Uterus (tissue), 4 donors: Measurements from ENCODE around the gene CPA4. TPM values are rescaled to one million over a fixed set of nuclear protein-coding genes. Genes with fewer than 3 reads are reported as not detected.

Experiments used
- DNase-seq, 2 donors: peaks; one replicate each; pipeline ENCODE4 v3.0.0-alpha.2; 2019 to 2020
- H3K27ac ChIP-seq, 2 donors: fragments of 200-600 bp; sonication (generic); 1 replicate in 1 of 2; 2 replicates in 1 of 2; pipeline ENCODE4 v1.5.1; 2016 to 2018
- H3K27me3 ChIP-seq, 2 donors: fragments of 200-600 bp; sonication (generic); one replicate each; pipeline ENCODE4 v1.5.1; 2018 to 2019; ENCODE audit warnings: control low read depth in 1 of 2
- H3K36me3 ChIP-seq, 2 donors: fragments of 200-600 bp; sonication (generic); one replicate each; pipeline ENCODE4 v1.5.1; 2019; ENCODE audit warnings: control low read depth in 1 of 2
- H3K4me1 ChIP-seq, 2 donors: fragments of 200-600 bp; sonication (generic); one replicate each; pipeline ENCODE4 v1.5.1; 2018 to 2019; ENCODE audit warnings: control low read depth in 1 of 2
- H3K4me3 ChIP-seq, 2 donors: fragments of 200-600 bp; sonication (generic); 1 replicate in 1 of 2; 2 replicates in 1 of 2; pipeline ENCODE4 v1.5.1; 2018 to 2019; ENCODE audit warnings: mild to moderate bottlenecking in 1 of 2
- H3K9me3 ChIP-seq, 2 donors: fragments of 200-600 bp; sonication (generic); one replicate each; pipeline ENCODE4 v1.5.1; 2019; ENCODE audit warnings: control low read depth in 1 of 2
- CTCF ChIP-seq, 4 experiments: fragments of 200-600 bp in 2 of 4; fragments of 450-650 bp in 2 of 4; sonication (generic) in 2 of 4; IDR thresholded peaks; one replicate each; pipeline ENCODE4 v1.5.1; 2016 to 2019; ENCODE audit warnings: antibody characterized with exemption in 4 of 4, mild to moderate bottlenecking in 2 of 4, moderate library complexity in 1 of 4
- POLR2A ChIP-seq, 2 donors: fragments of 450-650 bp; IDR thresholded peaks; one replicate each; pipeline ENCODE4 v1.6.1; 2016; ENCODE audit warnings: antibody characterized with exemption in 2 of 2, mild to moderate bottlenecking in 1 of 2, moderate library complexity in 1 of 2
- intact Hi-C: fragments of 100-400 bp; cut with DNase I; formaldehyde crosslinking; loops from one replicate; pipeline ENCODE4 v1.15.1; 2023; ENCODE audit warnings: low total_unique reads
- total RNA-seq, 4 donors: library from RNA; depleted of rRNA in 3 of 4; stranded (reverse); fragments of >200 nt in 3 of 4; gene quantifications; one replicate each; pipeline versions ENCODE4 v1.1.0 to v1.2.4, GENCODE V29; 2014 to 2023
- donor health status: DM: yes; HTN: yes; CAD: no.

CPA4 gene
- total RNA-seq, 4 donors from 2014 or later = 1.3 TPM; not detected in 3

- H3K27me3 ChIP-seq = no peaks in the 10 kb centered on the region
- TF ChIP-seq POLR2A (IDR thresholded peaks at IDR 0.05) (no peak), CTCF (IDR thresholded peaks at IDR 0.05) (no peak)
- intact Hi-C loops = loop anchor here (10.0 kb wide), 1 partner anchor 208 kb away; no protein-coding TSS in a partner anchor
- no peaks in the 10 kb centered on the region for H3K9me3 ChIP-seq
- DNase-seq = no peak
- H3K4me1 ChIP-seq = no peaks in the 10 kb centered on the region
- H3K36me3 ChIP-seq = no peaks in the 10 kb centered on the region
- H3K4me3 ChIP-seq = no peak overlapping the region
- H3K27ac ChIP-seq = no peak overlapping the region
Measured at GRCh38 chr7:130276796-130277762, 15.9 kb upstream of the CPA4 start.

GRCh38 chr7:130277763-130278643, 15.0 kb upstream of the CPA4 start:
- no peaks in the 10 kb centered on the region for H3K36me3 ChIP-seq
- peak; percentile 60 to 63 for DNase-seq
- TF ChIP-seq POLR2A (IDR thresholded peaks at IDR 0.05) (no peak), CTCF (IDR thresholded peaks at IDR 0.05) (peak; percentile 65 to 71 (median 68))
- intact Hi-C loops = loop anchor here (10.0 kb wide), 1 partner anchor 207 kb away; no protein-coding TSS in a partner anchor
- H3K9me3 ChIP-seq = no peaks in the 10 kb centered on the region
- peak overlapping the region in 1 of 2 donors; percentile 74 for H3K27ac ChIP-seq
- no peaks in the 10 kb centered on the region for H3K4me1 ChIP-seq
- H3K27me3 ChIP-seq = no peaks in the 10 kb centered on the region
- no peak overlapping the region for H3K4me3 ChIP-seq

DNA sequence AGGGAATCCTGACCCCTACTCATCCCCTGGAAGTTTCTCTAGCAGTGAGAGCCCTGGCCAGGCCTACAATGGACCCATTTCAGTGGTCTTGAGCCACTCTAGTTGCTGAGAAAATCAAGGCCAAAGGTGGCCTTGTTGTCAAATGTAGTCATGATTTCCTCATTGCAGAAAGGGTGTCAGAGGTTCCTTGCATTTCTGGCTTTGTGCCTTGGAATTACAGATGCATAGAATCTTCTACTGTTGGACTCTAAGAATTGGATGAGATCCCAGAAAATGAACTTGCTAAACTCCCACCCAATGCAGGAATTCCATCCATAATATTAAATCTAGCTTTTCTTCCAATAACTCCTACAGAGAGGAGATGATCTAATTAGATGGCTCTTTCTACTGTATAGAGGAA, 14.1 kb upstream of the CPA4 start:
- DNase-seq = no peak
- TF ChIP-seq CTCF (IDR thresholded peaks at IDR 0.05) (no peak), POLR2A (IDR thresholded peaks at IDR 0.05) (no peak)
- intact Hi-C loops = loop anchor here (10.0 kb wide), 1 partner anchor 206 kb away; no protein-coding TSS in a partner anchor

GRCh38 chr7:130279286-130279685, 13.7 kb upstream of the CPA4 start:
- intact Hi-C loops = loop anchor here (10.0 kb wide), 1 partner anchor 206 kb away; no protein-coding TSS in a partner anchor
- no peak for TF ChIP-seq CTCF (IDR thresholded peaks at IDR 0.05)
- TF ChIP-seq POLR2A (IDR thresholded peaks at IDR 0.05) = no peak
- H3K27me3 ChIP-seq = no peaks in the 10 kb centered on the region
- H3K36me3 ChIP-seq = no peaks in the 10 kb centered on the region
- no peak overlapping the region for H3K27ac ChIP-seq
- no peaks in the 10 kb centered on the region for H3K4me1 ChIP-seq
- no peaks in the 10 kb centered on the region for H3K9me3 ChIP-seq
- DNase-seq = no peak
- H3K4me3 ChIP-seq = no peak overlapping the region

More for the DNA sequence above, 14.1 kb upstream of the CPA4 start:
- Histone ChIP-seq H3K9me3 (no peaks in the 10 kb centered on the region), H3K36me3 (no peaks in the 10 kb centered on the region), H3K4me3 (no peak overlapping the region), H3K4me1 (no peaks in the 10 kb centered on the region), H3K27ac (no peak overlapping the region), H3K27me3 (no peaks in the 10 kb centered on the region)
